Measurements from ENCODE around the gene VSIG8. TPM values are rescaled to one million over a fixed set of nuclear protein-coding genes. Genes with fewer than 3 reads are reported as not detected.

VSIG8 gene
- total and polyA plus RNA-seq, 4 donors: 0.08 TPM; not detected in 3

DNA sequence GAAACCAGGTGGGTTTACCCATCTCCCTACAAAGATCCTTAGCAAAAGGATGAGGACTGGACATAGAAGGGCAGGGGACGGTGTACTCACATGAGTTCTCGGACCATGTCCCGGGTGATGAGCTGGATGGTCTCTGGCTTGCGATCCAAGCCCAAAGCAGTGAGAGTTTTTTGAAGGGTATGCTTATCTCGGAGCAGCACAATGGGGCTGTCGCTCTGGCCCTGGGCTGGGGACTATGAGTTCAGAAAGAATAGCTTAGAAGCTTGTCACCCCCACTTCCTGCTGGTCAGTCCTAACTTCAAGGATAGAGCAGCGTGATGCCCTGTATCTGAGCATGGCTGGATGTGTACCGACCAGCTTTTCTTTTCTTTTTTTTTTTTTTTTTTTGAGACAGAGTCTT lies 27.9 kb upstream of the VSIG8 start:
- H3K9me3 ChIP-seq (ENCODE audit: control insufficient read depth in 4 of 4, low read length in 3 of 4): no peaks in the 10 kb centered on the region
- no peak for DNase-seq (ENCODE audit: low spot score)
- H3K4me1 ChIP-seq (ENCODE audit: control insufficient read depth in 4 of 4, insufficient read depth in 4 of 4, low read length in 3 of 4): peaks cover 0 to 8% (median 0%) of the 10 kb centered on the region in 4 donors
- no peaks in the 10 kb centered on the region for H3K27me3 ChIP-seq (ENCODE audit: control insufficient read depth in 4 of 4, insufficient read depth in 4 of 4, low read length in 3 of 4)
- H3K9ac ChIP-seq (ENCODE audit: low read depth in 1 of 2, low read length in 2 of 2): no peak overlapping the region
- H3K36me3 ChIP-seq (ENCODE audit: control insufficient read depth in 4 of 4, insufficient read depth in 3 of 4, low read depth in 1 of 4, low read length in 3 of 4): no peaks in the 10 kb centered on the region
- no peak overlapping the region for H3K4me3 ChIP-seq (ENCODE audit: low read depth in 1 of 3, low read length in 3 of 3)
- no peak for TF ChIP-seq HNF4G (IDR thresholded peaks at IDR 0.05)
- TF ChIP-seq RAD21 (IDR thresholded peaks at IDR 0.05): no peak
- no peak for TF ChIP-seq NR2F2 (IDR thresholded peaks at IDR 0.05)
- TF ChIP-seq TAF1 (conservative IDR thresholded peaks at IDR 0.05): no peak
- no peak for TF ChIP-seq REST (IDR thresholded peaks at IDR 0.05)
- TF ChIP-seq SP1 (IDR thresholded peaks at IDR 0.05): no peak
- TF ChIP-seq RXRA (IDR thresholded peaks at IDR 0.05): no peak
- TF ChIP-seq MAX (IDR thresholded peaks at IDR 0.05): no peak
- 77% methylated on average over 8 of the region's 8 CpGs for WGBS
- peak overlapping the region in 1 of 2 donors; percentile 59 for H3K27ac ChIP-seq (ENCODE audit: low read depth in 1 of 2, low read length in 2 of 2)

DNA sequence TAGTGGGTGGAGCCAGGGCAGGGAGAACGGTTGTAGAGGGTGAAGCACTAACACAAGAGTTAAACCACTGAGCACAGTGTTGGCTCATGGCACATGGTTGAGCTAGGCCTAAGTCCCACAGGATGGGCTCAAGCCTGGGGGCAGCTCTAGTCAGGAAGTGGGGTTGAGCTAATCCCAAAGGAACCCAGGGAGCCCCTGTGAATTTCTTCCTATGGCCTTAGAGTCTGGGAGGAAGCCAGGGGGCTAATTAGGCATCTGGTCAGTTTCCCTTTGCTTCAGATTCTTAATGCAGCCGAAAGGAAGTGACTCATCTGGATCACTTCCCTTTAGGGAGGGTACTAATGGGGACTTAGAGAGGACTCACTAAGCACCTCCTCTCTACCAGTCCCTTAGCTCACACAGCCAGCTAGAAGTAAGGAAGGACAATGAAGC lies 27.4 kb upstream of the VSIG8 start:
- H3K9me3 ChIP-seq (ENCODE audit: control insufficient read depth in 4 of 4, low read length in 3 of 4): no peaks in the 10 kb centered on the region
- no peak overlapping the region for H3K9ac ChIP-seq (ENCODE audit: low read depth in 1 of 2, low read length in 2 of 2)
- peaks cover 0 to 8% (median 0%) of the 10 kb centered on the region in 4 donors for H3K4me1 ChIP-seq (ENCODE audit: control insufficient read depth in 4 of 4, insufficient read depth in 4 of 4, low read length in 3 of 4)
- no peaks in the 10 kb centered on the region for H3K36me3 ChIP-seq (ENCODE audit: control insufficient read depth in 4 of 4, insufficient read depth in 3 of 4, low read depth in 1 of 4, low read length in 3 of 4)
- no peaks in the 10 kb centered on the region for H3K27me3 ChIP-seq (ENCODE audit: control insufficient read depth in 4 of 4, insufficient read depth in 4 of 4, low read length in 3 of 4)
- peak overlapping the region; percentile 52 to 59 for H3K27ac ChIP-seq (ENCODE audit: low read depth in 1 of 2, low read length in 2 of 2)
- H3K4me3 ChIP-seq (ENCODE audit: low read depth in 1 of 3, low read length in 3 of 3): no peak overlapping the region
- peak; percentile 89 to 91 for TF ChIP-seq JUND (IDR thresholded peaks at IDR 0.05)
- TF ChIP-seq FOXA2 (IDR thresholded peaks at IDR 0.05): no peak
- TF ChIP-seq SP1 (IDR thresholded peaks at IDR 0.05): peak; percentile 34
- TF ChIP-seq CTCF (IDR thresholded peaks at IDR 0.05; ENCODE audit: low read depth, low read length, missing input control): no peak
- TF ChIP-seq HNF4G (IDR thresholded peaks at IDR 0.05): no peak
- peak; percentile 28 for TF ChIP-seq MAX (IDR thresholded peaks at IDR 0.05)
- TF ChIP-seq ZBTB33 (IDR thresholded peaks at IDR 0.05): no peak
- no peak for TF ChIP-seq YY1 (IDR thresholded peaks at IDR 0.05)
- peak; percentile 27 to 57 for TF ChIP-seq GABPA (IDR thresholded peaks at IDR 0.05 in 1 of 2, conservative IDR thresholded peaks at IDR 0.05 in 1 of 2)
- TF ChIP-seq RAD21 (IDR thresholded peaks at IDR 0.05): peak; percentile 28 to 37
- no peak for TF ChIP-seq HNF4A (conservative IDR thresholded peaks at IDR 0.05)
- no peak for TF ChIP-seq ATF3 (IDR thresholded peaks at IDR 0.05)
- TF ChIP-seq REST (IDR thresholded peaks at IDR 0.05): no peak
- no peak for TF ChIP-seq TAF1 (conservative IDR thresholded peaks at IDR 0.05)
- TF ChIP-seq NR2F2 (IDR thresholded peaks at IDR 0.05): peak; percentile 34
- peak in 1 of 2 donors; percentile 13 for TF ChIP-seq RXRA (IDR thresholded peaks at IDR 0.05)
- no peak for TF ChIP-seq FOXA1 (IDR thresholded peaks at IDR 0.05)
- TF ChIP-seq EGR1 (IDR thresholded peaks at IDR 0.05; ENCODE audit: low read depth in 2 of 2): no peak
- 59% methylated on average over 2 of the region's 2 CpGs for WGBS
- DNase-seq (ENCODE audit: low spot score): no peak

Data from liver (tissue), 9 donors.